Measurements from ENCODE around the gene NCOA5. TPM values are rescaled to one million over a fixed set of nuclear protein-coding genes. Genes with fewer than 3 reads are reported as not detected.

NCOA5 gene
- total RNA-seq, 1 experiment from 2014 or later, result 40.3 TPM

GRCh38 chr20:46017272-46017671 lies 72.5 kb downstream of the NCOA5 start:
- no peak for DNase-seq (ENCODE audit: low spot score)

GRCh38 chr20:46014517-46015396 lies 75.0 kb downstream of the NCOA5 start:
- DNase-seq (ENCODE audit: low spot score), result no peak

GRCh38 chr20:46013829-46014516 lies 75.8 kb downstream of the NCOA5 start:
- no peak for DNase-seq (ENCODE audit: low spot score)

GRCh38 chr20:46013322-46013828 lies 76.4 kb downstream of the NCOA5 start:
- DNase-seq (ENCODE audit: low spot score), result no peak

GRCh38 chr20:46012921-46013320 lies 76.8 kb downstream of the NCOA5 start:
- no peak for DNase-seq (ENCODE audit: low spot score)

- no peak for DNase-seq (ENCODE audit: low spot score)
These were observed 77.9 kb downstream of the NCOA5 start for GRCh38 chr20:46011631-46012482.

Other genes starting within 250 kb of the NCOA5 start
- 60.9 and 71.1 TPM in 2 replicates for gene ACOT8, start 232.6 kb downstream of the NCOA5 start, total RNA-seq (2014; rRNA removed; shearing (Covaris generic))
- gene ZSWIM3, start 232.3 kb downstream of the NCOA5 start, total RNA-seq (2014; rRNA removed; shearing (Covaris generic)), result 4.2 and 4.8 TPM in 2 replicates
- gene ZSWIM1, start 208.7 kb downstream of the NCOA5 start, total RNA-seq (2014; rRNA removed; shearing (Covaris generic)), result 7.7 and 10.0 TPM in 2 replicates
- gene SPATA25, start 202.3 kb downstream of the NCOA5 start, total RNA-seq (2014; rRNA removed; shearing (Covaris generic)), result 0.21 TPM in 1 of 2 replicates, not detected in the other
- gene NEURL2, start 198.8 kb downstream of the NCOA5 start, total RNA-seq (2014; rRNA removed; shearing (Covaris generic)), result 2.5 and 3.1 TPM in 2 replicates
- 114 and 142 TPM in 2 replicates for gene CTSA, start 198.6 kb downstream of the NCOA5 start, total RNA-seq (2014; rRNA removed; shearing (Covaris generic))
- gene PLTP, start 177.8 kb downstream of the NCOA5 start, total RNA-seq (2014; rRNA removed; shearing (Covaris generic)), result 2.1 and 3.9 TPM in 2 replicates
- gene PCIF1, start 155.3 kb downstream of the NCOA5 start, total RNA-seq (2014; rRNA removed; shearing (Covaris generic)), result 7.0 and 9.3 TPM in 2 replicates
- gene ZNF335, start 117.8 kb downstream of the NCOA5 start, total RNA-seq (2014; rRNA removed; shearing (Covaris generic)), result 11.3 and 11.5 TPM in 2 replicates
- 0.26 and 0.71 TPM in 2 replicates for gene MMP9, start 81.1 kb downstream of the NCOA5 start, total RNA-seq (2014; rRNA removed; shearing (Covaris generic))
- 0.90 and 3.4 TPM in 2 replicates for gene SLC12A5, start 60.7 kb downstream of the NCOA5 start, total RNA-seq (2014; rRNA removed; shearing (Covaris generic))
- gene CD40, start 28.4 kb upstream of the NCOA5 start, total RNA-seq (2014; rRNA removed; shearing (Covaris generic)), result not detected in 2 replicates
- not detected in 2 replicates for gene CDH22, start 218.5 kb upstream of the NCOA5 start, total RNA-seq (2014; rRNA removed; shearing (Covaris generic))